Neuronal stem cell (in vitro differentiated cells): ENCODE data around the gene CLEC4M.
"Not testable (repeated sequence)": the region's sequence is repeated elsewhere in the genome, so short reads cannot be mapped to it uniquely, and the experiment has no call there.

ENCODE experiments used
- DNase-seq: peaks from one replicate; pipeline ENCODE4 v3.0.0-alpha.2; 2013; ENCODE audit warnings: low spot score
- H2AFZ ChIP-seq: one replicate; pipeline ENCODE4 v1.6.1; 2013; ENCODE audit warnings: mild to moderate bottlenecking, low read length, inconsistent platforms
- H2AK5ac ChIP-seq: 2 replicates; pipeline ENCODE4 v1.6.1; 2013; ENCODE audit warnings: low read depth, mild to moderate bottlenecking, inconsistent platforms, low read length, moderate library complexity, mixed read lengths
- H2BK120ac ChIP-seq: 2 replicates; pipeline ENCODE4 v1.6.1; 2013; ENCODE audit warnings: low read depth, mild to moderate bottlenecking, inconsistent platforms, low read length, moderate library complexity, mixed read lengths
- H2BK12ac ChIP-seq: one replicate; pipeline ENCODE4 v1.6.1; 2013; ENCODE audit warnings: low read length, inconsistent platforms
- H2BK15ac ChIP-seq: 2 replicates; pipeline ENCODE4 v1.6.1; 2013; ENCODE audit warnings: mild to moderate bottlenecking, low read length, inconsistent platforms, mixed read lengths
- H2BK5ac ChIP-seq: one replicate; pipeline ENCODE4 v1.6.1; 2013; ENCODE audit warnings: inconsistent platforms, mild to moderate bottlenecking, low read length, moderate library complexity
- H3K14ac ChIP-seq: one replicate; pipeline ENCODE4 v1.6.1; 2013; ENCODE audit warnings: low read length, inconsistent platforms
- H3K18ac ChIP-seq: 2 replicates; pipeline ENCODE4 v1.6.1; 2013; ENCODE audit warnings: low read length, inconsistent platforms
- H3K23ac ChIP-seq: 2 replicates; pipeline ENCODE4 v1.6.1; 2013; ENCODE audit warnings: low read depth, mild to moderate bottlenecking, mixed read lengths, low read length, inconsistent platforms; ENCODE audit not compliant: poor library complexity
- H3K27ac ChIP-seq: replicated peaks from 3 replicates; pipeline ENCODE4 v1.5.1; 2013; ENCODE audit warnings: low read length, inconsistent platforms
- H3K27me3 ChIP-seq, 3 experiments: 2 replicates each; pipeline ENCODE4 v1.6.1; 2013; ENCODE audit warnings: low read length in 3 of 3, mild to moderate bottlenecking in 2 of 3, inconsistent platforms in 1 of 3, low read depth in 1 of 3, mixed read lengths in 1 of 3, moderate library complexity in 1 of 3; ENCODE audit not compliant: control insufficient read depth in 3 of 3, insufficient read depth in 3 of 3
- H3K36me3 ChIP-seq, 2 donors: replicated peaks in 1 of 2; 2 replicates each; pipeline ENCODE4 v1.6.1; 2013; ENCODE audit warnings: low read length in 2 of 2; ENCODE audit not compliant: control insufficient read depth in 2 of 2, insufficient read depth in 2 of 2
- H3K4ac ChIP-seq: 2 replicates; pipeline ENCODE4 v1.6.1; 2013; ENCODE audit warnings: inconsistent platforms, mild to moderate bottlenecking, low read length, moderate library complexity
- H3K4me1 ChIP-seq, 2 donors: 1 replicate in 1 of 2; 2 replicates in 1 of 2; pipeline ENCODE4 v1.6.1; 2013; ENCODE audit warnings: low read length in 2 of 2, low read depth in 1 of 2; ENCODE audit not compliant: control insufficient read depth in 2 of 2, insufficient read depth in 1 of 2
- H3K4me2 ChIP-seq: one replicate; pipeline ENCODE4 v1.6.1; 2013; ENCODE audit warnings: mild to moderate bottlenecking, low read length, inconsistent platforms; ENCODE audit not compliant: insufficient read depth, poor library complexity, severe bottlenecking
- H3K4me3 ChIP-seq, 2 donors: 2 replicates each; pipeline ENCODE4 v1.5.1; 2013; ENCODE audit warnings: low read length in 2 of 2, mild to moderate bottlenecking in 2 of 2, inconsistent platforms in 1 of 2, moderate library complexity in 1 of 2
- H3K79me1 ChIP-seq: one replicate; pipeline ENCODE4 v1.6.1; 2013; ENCODE audit warnings: low read depth, mild to moderate bottlenecking, inconsistent platforms, low read length, moderate library complexity
- H3K9ac ChIP-seq: one replicate; pipeline ENCODE4 v1.6.1; 2013; ENCODE audit warnings: mild to moderate bottlenecking, low read depth, low read length, inconsistent platforms; ENCODE audit not compliant: poor library complexity
- H3K9me3 ChIP-seq, 2 donors: replicated peaks in 1 of 2; 2 replicates each; pipeline versions ENCODE3 to v1.6.1; 2013; ENCODE audit warnings: low read length in 2 of 2, mild to moderate bottlenecking in 2 of 2, inconsistent platforms in 1 of 2, low read depth in 1 of 2, mixed read lengths in 1 of 2, moderate library complexity in 1 of 2; ENCODE audit not compliant: control insufficient read depth in 2 of 2, insufficient read depth in 1 of 2
- H4K8ac ChIP-seq: one replicate; pipeline ENCODE4 v1.6.1; 2013; ENCODE audit warnings: low read depth, mild to moderate bottlenecking, inconsistent platforms, low read length, moderate library complexity
- H4K91ac ChIP-seq: one replicate; pipeline ENCODE4 v1.6.1; 2013; ENCODE audit warnings: low read length, low read depth, mild to moderate bottlenecking, inconsistent platforms; ENCODE audit not compliant: poor library complexity
- WGBS, 2 donors: extraction: QIAGEN DNeasy Blood & Tissue Kit; methylation state at CpG; one replicate each; pipeline ENCODE4 v1.1.7; 2013; ENCODE audit warnings: missing lambda C conversion rate in 2 of 2, mixed read lengths in 1 of 2; ENCODE audit not compliant: insufficient read length in 2 of 2, insufficient replicate concordance in 1 of 2; ENCODE audit errors: extremely low coverage in 2 of 2; 5-methylcytosine and 5-hydroxymethylcytosine counted together

CLEC4M gene

DNA sequence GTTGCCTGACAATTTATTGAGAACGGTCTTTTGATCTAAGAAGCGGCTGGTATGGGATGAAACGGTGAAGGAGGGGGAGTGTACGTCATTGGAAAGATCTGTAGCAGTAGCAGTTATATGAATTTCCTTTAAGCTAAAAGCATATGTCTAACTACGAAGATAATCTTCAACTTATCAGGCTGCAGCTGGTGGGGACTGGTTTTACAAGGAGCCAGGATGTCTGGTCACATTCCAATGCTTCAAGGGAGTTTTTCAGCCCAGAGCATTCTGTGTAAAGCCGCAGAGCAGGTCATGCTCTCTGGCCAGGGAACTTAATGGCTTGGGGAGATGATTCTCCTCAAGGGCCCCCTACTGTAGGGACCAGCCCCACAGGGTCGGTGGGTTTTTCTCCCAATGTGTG lies 29.2 kb downstream of the CLEC4M start:
- no peak overlapping the region for H2AFZ ChIP-seq
- no peak overlapping the region for H3K18ac ChIP-seq
- no peak overlapping the region for H3K4me2 ChIP-seq
- no peak for DNase-seq
- H3K9me3 ChIP-seq, result peaks cover 5 to 8% of the 10 kb centered on the region in 2 donors
- peaks cover 0 to 12% of the 10 kb centered on the region in 2 donors for H3K4me1 ChIP-seq
- no peak overlapping the region for H2BK12ac ChIP-seq
- peaks cover 16 to 58% (median 34%) of the 10 kb centered on the region in 3 experiments for H3K27me3 ChIP-seq
- H2AK5ac ChIP-seq, result no peak overlapping the region
- no peak overlapping the region for H2BK15ac ChIP-seq
- H3K27ac ChIP-seq, result no peak overlapping the region
- H4K8ac ChIP-seq, result no peak overlapping the region
- no peak overlapping the region for H3K4me3 ChIP-seq
- WGBS, 2 donors, result no CpG with 5 or more reads among the region's 7 CpGs
- H4K91ac ChIP-seq, result no peak overlapping the region
- no peak overlapping the region for H2BK120ac ChIP-seq
- no peaks in the 10 kb centered on the region for H3K36me3 ChIP-seq
- no peak overlapping the region for H3K9ac ChIP-seq
- no peak overlapping the region for H3K23ac ChIP-seq
- H3K79me1 ChIP-seq, result peaks cover 4% of the 10 kb centered on the region
- H3K4ac ChIP-seq, result no peak overlapping the region
- H2BK5ac ChIP-seq, result no peak overlapping the region
- no peak overlapping the region for H3K14ac ChIP-seq

- H2AFZ ChIP-seq, H3K4me2 ChIP-seq, H2BK5ac ChIP-seq, H3K18ac ChIP-seq, H3K36me3 ChIP-seq, H4K8ac ChIP-seq, H4K91ac ChIP-seq, H2BK12ac ChIP-seq, H3K4ac ChIP-seq, H3K9me3 ChIP-seq, H3K23ac ChIP-seq, H3K4me3 ChIP-seq, H2BK120ac ChIP-seq, DNase-seq, H3K79me1 ChIP-seq, H2AK5ac ChIP-seq, H3K27ac ChIP-seq, H3K9ac ChIP-seq, H3K14ac ChIP-seq, H2BK15ac ChIP-seq: not testable (repeated sequence)
- peaks cover 0 to 11% of the 10 kb centered on the region in 2 donors for H3K4me1 ChIP-seq
- H3K27me3 ChIP-seq, result peaks cover 13 to 56% (median 29%) of the 10 kb centered on the region in 3 experiments
- whole genome bisulfite sequencing, 2 donors, result no CpG with 5 or more reads among the region's 7 CpGs
Observed at GRCh38 chr19:7792701-7793100, 29.7 kb downstream of the CLEC4M start.

- no peak overlapping the region for H2BK12ac ChIP-seq
- no peak overlapping the region for H2BK5ac ChIP-seq
- no peak overlapping the region for H2BK120ac ChIP-seq
- no peak overlapping the region for H4K91ac ChIP-seq
- no peak overlapping the region for H4K8ac ChIP-seq
- no peak overlapping the region for H3K4me2 ChIP-seq
- H2AFZ ChIP-seq, result no peak overlapping the region
- WGBS, 2 donors, result no CpG with 5 or more reads among the region's 3 CpGs
- DNase-seq, result no peak
- no peak overlapping the region for H3K14ac ChIP-seq
- no peak overlapping the region for H2AK5ac ChIP-seq
- peaks cover 2 to 5% of the 10 kb centered on the region in 2 donors for H3K9me3 ChIP-seq
- H2BK15ac ChIP-seq, result no peak overlapping the region
- peaks cover 4% of the 10 kb centered on the region for H3K79me1 ChIP-seq
- H3K9ac ChIP-seq, result no peak overlapping the region
- H3K18ac ChIP-seq, result no peak overlapping the region
- no peak overlapping the region for H3K4me3 ChIP-seq
- H3K27ac ChIP-seq, result no peak overlapping the region
- H3K4ac ChIP-seq, result no peak overlapping the region
- H3K4me1 ChIP-seq, result peaks cover 0 to 7% of the 10 kb centered on the region in 2 donors
- no peaks in the 10 kb centered on the region for H3K36me3 ChIP-seq
- H3K23ac ChIP-seq, result no peak overlapping the region
- H3K27me3 ChIP-seq, result peaks cover 6 to 55% (median 21%) of the 10 kb centered on the region in 3 experiments
Observed at GRCh38 chr19:7793493-7793892, 30.4 kb downstream of the CLEC4M start.

DNA sequence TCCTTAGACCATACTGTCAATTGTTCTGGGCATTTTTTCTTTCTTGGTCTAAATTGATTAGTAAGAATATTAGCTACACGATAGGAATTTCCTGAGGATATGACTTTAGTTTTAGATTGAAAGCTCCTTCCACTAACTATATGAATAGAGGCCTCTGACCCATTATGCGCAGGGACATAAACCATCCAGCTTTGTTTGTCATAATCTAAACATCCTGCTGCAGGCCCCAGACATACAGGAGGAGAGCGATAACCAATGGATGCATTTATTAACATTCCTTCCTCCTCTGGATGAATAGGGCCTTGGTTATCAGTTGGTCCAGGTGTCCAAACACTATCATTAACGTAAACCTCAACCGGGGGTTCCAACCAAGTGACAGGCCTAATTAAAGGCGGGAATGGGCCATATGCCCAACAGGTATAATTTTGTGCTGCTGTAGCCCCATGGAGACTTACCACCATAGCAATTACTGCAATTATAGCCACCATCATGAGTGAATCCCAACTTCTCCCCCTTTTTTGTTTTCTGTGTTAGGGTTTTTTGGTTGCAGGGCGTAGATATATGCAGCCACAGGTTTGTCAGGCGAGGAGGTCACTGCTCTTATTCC lies 32.6 kb downstream of the CLEC4M start:
- Histone ChIP-seq H3K27ac (no peak overlapping the region), H3K36me3 (no peaks in the 10 kb centered on the region), H3K9me3 (peaks cover 0 to 2% of the 10 kb centered on the region in 2 donors), H3K4ac (no peak overlapping the region), H2BK12ac (no peak overlapping the region), H3K79me1 (peaks cover under 1% of the 10 kb centered on the region), H4K91ac (no peak overlapping the region), H3K4me3 (no peak overlapping the region), H2AFZ (no peak overlapping the region), H4K8ac (no peak overlapping the region), H2BK15ac (no peak overlapping the region), H3K9ac (no peak overlapping the region), H2BK120ac (no peak overlapping the region), H3K27me3 (peaks cover 0 to 36% (median 1%) of the 10 kb centered on the region in 3 experiments), H3K23ac (no peak overlapping the region), H2BK5ac (no peak overlapping the region), H2AK5ac (no peak overlapping the region), H3K4me1 (peaks cover 0 to 2% of the 10 kb centered on the region in 2 donors), H3K18ac (no peak overlapping the region), H3K4me2 (no peak overlapping the region), H3K14ac (no peak overlapping the region)
- WGBS, 2 donors, result no CpG with 5 or more reads among the region's 8 CpGs
- DNase-seq, result no peak
